Aorta (tissue), 5 donors: ENCODE data around the gene ELP4. TPM values are rescaled to one million over a fixed set of nuclear protein-coding genes. Genes with fewer than 3 reads are reported as not detected.

Experiments
- ATAC-seq: fragments of 200-7000 bp; cut with Tn5 transposase; one replicate; pipeline ENCODE4 v1.9.1; 2022; ENCODE audit warnings: moderate library complexity; ENCODE audit not compliant: low FRiP score
- DNase-seq, 2 donors: peaks; one replicate each; pipeline ENCODE4 v3.0.0-alpha.2; 2020
- H3K27ac ChIP-seq, 2 donors: one replicate each; pipeline ENCODE4 v1.5.1; 2013; ENCODE audit warnings: low read length in 2 of 2, mild to moderate bottlenecking in 2 of 2, moderate library complexity in 2 of 2, control low read depth in 1 of 2, inconsistent platforms in 1 of 2, low read depth in 1 of 2
- H3K27me3 ChIP-seq, 2 donors: one replicate each; pipeline ENCODE4 v1.6.1; 2013; ENCODE audit warnings: control low read depth in 1 of 2, low read length in 1 of 2, mild to moderate bottlenecking in 1 of 2, moderate library complexity in 1 of 2; ENCODE audit not compliant: insufficient read depth in 2 of 2, control insufficient read depth in 1 of 2
- H3K36me3 ChIP-seq, 2 donors: one replicate each; pipeline ENCODE4 v1.6.1; 2013; ENCODE audit warnings: control low read depth in 1 of 2, low read length in 1 of 2, mild to moderate bottlenecking in 1 of 2; ENCODE audit not compliant: insufficient read depth in 2 of 2, control insufficient read depth in 1 of 2
- H3K4me1 ChIP-seq, 2 donors: one replicate each; pipeline ENCODE4 v1.6.1; 2013; ENCODE audit warnings: low read length in 2 of 2, control low read depth in 1 of 2, mild to moderate bottlenecking in 1 of 2, moderate library complexity in 1 of 2; ENCODE audit not compliant: insufficient read depth in 2 of 2, control insufficient read depth in 1 of 2
- H3K4me3 ChIP-seq, 2 donors: one replicate each; pipeline ENCODE4 v1.5.1; 2013; ENCODE audit warnings: low read length in 2 of 2, control low read depth in 1 of 2, mild to moderate bottlenecking in 1 of 2
- H3K9me3 ChIP-seq: one replicate; pipeline ENCODE4 v1.6.1; 2013; ENCODE audit warnings: mild to moderate bottlenecking, low read length; ENCODE audit not compliant: control insufficient read depth
- WGBS, 2 donors: extraction: QIAGEN DNeasy Blood & Tissue Kit; methylation state at CpG; one replicate each; pipeline ENCODE4 v1.1.7; 2013; 5-methylcytosine and 5-hydroxymethylcytosine counted together
- intact Hi-C, 2 donors: fragments of 100-400 bp; cut with DNase I; formaldehyde crosslinking; loops; one replicate each; pipeline versions ENCODE4 v1.14.2 to v1.15.0; 2022
- polyA plus RNA-seq, 2 donors: library from polyadenylated mRNA; stranded (reverse); fragments of 200-250 nt; gene quantifications; one replicate each; pipeline ENCODE4 v1.2.3, GENCODE V29; 2013
- total RNA-seq, 2 donors: library from RNA; stranded (reverse); fragmentation: NEBNext Ultra II Directional; extraction: Animal tissue kit (Norgen Biotek cat#: 25700); gene quantifications; one replicate each; pipeline ENCODE4 v1.2.1, GENCODE V29; 2021
- donor health status: healthy with polysubstance abuse.
- donor health status: Bipolar disorder and iron deficiency.
- donor health status: DM: no; HTN: no; CAD: no.
- donor health status: DM: no; HTN: no; CAD: no.
- donor health status: DM: yes; HTN: yes; CAD: no.

Gene ELP4
- total and polyA plus RNA-seq, 4 donors = 6.8 to 17.9 (median 11.4) TPM

- ATAC-seq = no peak
- 86% methylated on average over 9 of the region's 9 CpGs for WGBS, 2 donors
- H3K36me3 ChIP-seq = peaks cover 0 to 2% of the 10 kb centered on the region in 2 donors
Measured at GRCh38 chr11:31768749-31769640, 259.4 kb downstream of the ELP4 start.

GRCh38 chr11:31770011-31770700 lies 260.6 kb downstream of the ELP4 start:
- intact Hi-C loops = no loop called here
- Histone ChIP-seq H3K27me3 (no peaks in the 10 kb centered on the region), H3K36me3 (peaks cover 0 to 2% of the 10 kb centered on the region in 2 donors), H3K9me3 (no peaks in the 10 kb centered on the region), H3K27ac (no peak overlapping the region), H3K4me3 (no peak overlapping the region), H3K4me1 (no peaks in the 10 kb centered on the region)
- WGBS, 2 donors = 95 to 97% methylated on average over 3 of the region's 3 CpGs
- ATAC-seq = no peak
- DNase-seq = no peak

More at GRCh38 chr11:31768749-31769640, 259.4 kb downstream of the ELP4 start:
- intact Hi-C loops = no loop called here
- Histone ChIP-seq H3K27me3 (no peaks in the 10 kb centered on the region), H3K4me3 (no peak overlapping the region), H3K9me3 (no peaks in the 10 kb centered on the region), H3K27ac (no peak overlapping the region), H3K4me1 (no peaks in the 10 kb centered on the region)
- no peak for DNase-seq

GRCh38 chr11:31772412-31772811 lies 262.8 kb downstream of the ELP4 start:
- no peak for DNase-seq
- WGBS, 2 donors = 92 to 95% methylated on average over 2 of the region's 2 CpGs
- Histone ChIP-seq H3K27ac (no peak overlapping the region), H3K4me1 (no peaks in the 10 kb centered on the region), H3K4me3 (no peak overlapping the region), H3K36me3 (peaks cover 0 to 2% of the 10 kb centered on the region in 2 donors), H3K27me3 (no peaks in the 10 kb centered on the region), H3K9me3 (no peaks in the 10 kb centered on the region)
- no peak for ATAC-seq
- intact Hi-C loops = no loop called here

- intact Hi-C loops = no loop called here
- whole genome bisulfite sequencing, 2 donors = 36 to 37% methylated on average over 6 of the region's 6 CpGs
- ATAC-seq = no peak
Measured at GRCh38 chr11:31779374-31779791, 269.8 kb downstream of the ELP4 start.

GRCh38 chr11:31780078-31780477 lies 270.5 kb downstream of the ELP4 start:
- H3K4me1 ChIP-seq = peaks cover 0 to 5% of the 10 kb centered on the region in 2 donors
- no peak overlapping the region for H3K27ac ChIP-seq
- H3K4me3 ChIP-seq = no peak overlapping the region
- ATAC-seq (no peak), DNase-seq (no peak)
- H3K9me3 ChIP-seq = no peaks in the 10 kb centered on the region
- H3K36me3 ChIP-seq = peaks cover 0 to 2% of the 10 kb centered on the region in 2 donors
- intact Hi-C loops = no loop called here
- H3K27me3 ChIP-seq = no peaks in the 10 kb centered on the region
- 94 to 98% methylated on average over 4 of the region's 4 CpGs for WGBS, 2 donors

More at GRCh38 chr11:31779374-31779791, 269.8 kb downstream of the ELP4 start:
- no peak for DNase-seq
- Histone ChIP-seq H3K4me1 (peaks cover 0 to 5% of the 10 kb centered on the region in 2 donors), H3K27me3 (no peaks in the 10 kb centered on the region), H3K27ac (peak overlapping the region in 1 of 2 donors; percentile 54), H3K9me3 (no peaks in the 10 kb centered on the region), H3K4me3 (no peak overlapping the region), H3K36me3 (peaks cover 0 to 2% of the 10 kb centered on the region in 2 donors)

GRCh38 chr11:31780480-31780971 lies 271.0 kb downstream of the ELP4 start:
- Histone ChIP-seq H3K27me3 (no peaks in the 10 kb centered on the region), H3K4me3 (no peak overlapping the region), H3K4me1 (peaks cover 0 to 5% of the 10 kb centered on the region in 2 donors), H3K9me3 (no peaks in the 10 kb centered on the region), H3K36me3 (peaks cover 0 to 2% of the 10 kb centered on the region in 2 donors), H3K27ac (no peak overlapping the region)
- 45 to 58% methylated on average over 5 of the region's 5 CpGs for WGBS, 2 donors
- DNase-seq = no peak
- ATAC-seq = no peak
- intact Hi-C loops = no loop called here

- DNase-seq = no peak
- no peak for ATAC-seq
- no peaks in the 10 kb centered on the region for H3K27me3 ChIP-seq
- no peak overlapping the region for H3K4me3 ChIP-seq
- H3K4me1 ChIP-seq = peaks cover 0 to 5% of the 10 kb centered on the region in 2 donors
- intact Hi-C loops = no loop called here
- no peak overlapping the region for H3K27ac ChIP-seq
- H3K36me3 ChIP-seq = peaks cover 0 to 2% of the 10 kb centered on the region in 2 donors
- no peaks in the 10 kb centered on the region for H3K9me3 ChIP-seq
- WGBS, 2 donors = 97 to 100% methylated on average over 2 of the region's 2 CpGs
Measured at GRCh38 chr11:31782257-31782656, 272.7 kb downstream of the ELP4 start.

GRCh38 chr11:31783252-31783651 lies 273.7 kb downstream of the ELP4 start:
- no peak overlapping the region for H3K27ac ChIP-seq
- no peaks in the 10 kb centered on the region for H3K27me3 ChIP-seq
- intact Hi-C loops = no loop called here
- ATAC-seq (no peak), DNase-seq (no peak)
- no peaks in the 10 kb centered on the region for H3K36me3 ChIP-seq
- no peaks in the 10 kb centered on the region for H3K9me3 ChIP-seq
- no peak overlapping the region for H3K4me3 ChIP-seq
- H3K4me1 ChIP-seq = peaks cover 0 to 5% of the 10 kb centered on the region in 2 donors
- WGBS, 2 donors = 94 to 97% methylated on average over 6 of the region's 6 CpGs
